NCI-H345 treated with DMSO at 0.1 percent for 48 hours (cell line): ENCODE data around the gene ANO1.

Source experiments
- DNase-seq: peaks from one replicate; lab custom pipeline; 2025; ENCODE audit not compliant: unreplicated experiment; lab: John Stamatoyannopoulos, UW

Gene ANO1

GRCh38 chr11:70092959-70093715 lies 15.0 kb downstream of the ANO1 start:
- DNase-seq: no peak

- DNase-seq: no peak
These were observed 17.6 kb downstream of the ANO1 start for GRCh38 chr11:70095541-70096252.

GRCh38 chr11:70097783-70098563 lies 19.9 kb downstream of the ANO1 start:
- no peak for DNase-seq

- DNase-seq: no peak
These were observed 20.8 kb downstream of the ANO1 start for GRCh38 chr11:70098936-70099335.

- DNase-seq: no peak
These were observed 21.6 kb downstream of the ANO1 start for GRCh38 chr11:70099578-70100279.

GRCh38 chr11:70100280-70100603 lies 22.1 kb downstream of the ANO1 start:
- no peak for DNase-seq

GRCh38 chr11:70100791-70101190 lies 22.7 kb downstream of the ANO1 start:
- no peak for DNase-seq

GRCh38 chr11:70103256-70103975 lies 25.3 kb downstream of the ANO1 start:
- DNase-seq: no peak

- no peak for DNase-seq
These were observed 26.3 kb downstream of the ANO1 start for GRCh38 chr11:70104419-70104818.

- no peak for DNase-seq
These were observed 26.8 kb downstream of the ANO1 start for GRCh38 chr11:70104961-70105360.

GRCh38 chr11:70105369-70105754 lies 27.2 kb downstream of the ANO1 start:
- no peak for DNase-seq

- no peak for DNase-seq
These were observed 27.8 kb downstream of the ANO1 start for GRCh38 chr11:70105755-70106571.

- DNase-seq: no peak
These were observed 28.6 kb downstream of the ANO1 start for GRCh38 chr11:70106757-70107156.

- DNase-seq: no peak
These were observed 29.1 kb downstream of the ANO1 start for GRCh38 chr11:70107191-70107590.

- DNase-seq: no peak
These were observed 29.6 kb downstream of the ANO1 start for GRCh38 chr11:70107756-70108155.

GRCh38 chr11:70108250-70108649 lies 30.1 kb downstream of the ANO1 start:
- DNase-seq: no peak

GRCh38 chr11:70109006-70109405 lies 30.9 kb downstream of the ANO1 start:
- no peak for DNase-seq

GRCh38 chr11:70109903-70110302 lies 31.8 kb downstream of the ANO1 start:
- DNase-seq: no peak

- no peak for DNase-seq
These were observed 32.5 kb downstream of the ANO1 start for GRCh38 chr11:70110538-70111055.
